Stimulated activated CD4-positive, alpha-beta T cell treated with anti-CD3 and anti-CD28 coated beads, Interleukin-1b, Interleukin-23, amount 100 ng/mL, for 1 hour (primary cell): ENCODE results near the gene TMC5.
"Not testable (repeated sequence)": the region's sequence is repeated elsewhere in the genome, so short reads cannot be mapped to it uniquely, and the experiment has no call there.

Experiments
- DNase-seq, 2 donors: peaks; one replicate each; pipeline ENCODE4 v3.0.0-alpha.2; 2020; ENCODE audit warnings: low read depth in 2 of 2

TMC5 gene

DNA sequence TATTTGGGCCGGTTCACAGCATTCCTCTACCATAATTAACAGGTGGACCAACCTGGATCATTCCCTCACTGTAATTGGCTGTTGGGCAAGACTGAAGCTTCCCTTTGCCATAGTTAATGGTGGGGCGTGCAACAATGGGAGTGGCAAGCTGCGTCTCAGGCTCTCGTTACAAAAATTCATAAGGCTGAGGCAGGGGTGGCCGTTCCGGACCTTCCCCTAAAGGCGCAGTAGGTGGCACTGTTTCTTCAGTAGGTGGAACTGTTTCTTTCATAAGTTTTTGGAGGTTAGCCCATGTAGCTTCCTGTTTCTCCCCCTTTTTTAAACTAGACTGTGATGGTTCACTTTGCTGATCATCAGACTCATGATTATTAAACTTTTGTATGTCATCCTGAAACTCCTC lies 17.0 kb upstream of the TMC5 start:
- no peak for DNase-seq

DNA sequence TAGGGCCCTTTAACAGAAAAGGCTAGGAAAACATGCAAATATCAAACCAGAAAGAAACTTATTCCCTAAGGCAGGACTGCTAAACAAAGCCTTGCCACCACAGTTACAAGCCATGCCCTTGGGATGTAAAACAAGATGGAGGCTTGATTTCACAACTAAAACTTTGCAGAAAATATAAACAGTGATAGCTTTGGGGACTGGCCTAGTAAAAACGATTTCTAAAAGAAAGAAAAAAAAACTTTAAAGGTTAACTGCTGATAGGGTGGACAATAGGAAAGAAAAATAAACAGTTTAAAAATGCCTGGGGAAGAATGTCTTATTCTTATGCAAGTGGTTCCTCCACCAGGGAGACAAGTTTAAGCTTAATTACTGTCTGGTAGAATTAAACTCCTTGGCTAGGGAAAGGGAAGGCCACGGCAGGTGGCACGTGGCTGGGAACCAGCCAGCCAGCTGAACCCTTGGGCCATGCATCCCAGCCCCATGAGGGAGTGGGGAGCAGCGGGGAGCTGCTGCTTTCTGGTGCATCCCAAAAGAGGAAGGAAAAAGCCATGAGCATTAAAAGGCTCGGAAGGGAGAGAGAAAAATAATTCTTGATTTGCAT lies 10.7 kb upstream of the TMC5 start:
- DNase-seq, result no peak

DNA sequence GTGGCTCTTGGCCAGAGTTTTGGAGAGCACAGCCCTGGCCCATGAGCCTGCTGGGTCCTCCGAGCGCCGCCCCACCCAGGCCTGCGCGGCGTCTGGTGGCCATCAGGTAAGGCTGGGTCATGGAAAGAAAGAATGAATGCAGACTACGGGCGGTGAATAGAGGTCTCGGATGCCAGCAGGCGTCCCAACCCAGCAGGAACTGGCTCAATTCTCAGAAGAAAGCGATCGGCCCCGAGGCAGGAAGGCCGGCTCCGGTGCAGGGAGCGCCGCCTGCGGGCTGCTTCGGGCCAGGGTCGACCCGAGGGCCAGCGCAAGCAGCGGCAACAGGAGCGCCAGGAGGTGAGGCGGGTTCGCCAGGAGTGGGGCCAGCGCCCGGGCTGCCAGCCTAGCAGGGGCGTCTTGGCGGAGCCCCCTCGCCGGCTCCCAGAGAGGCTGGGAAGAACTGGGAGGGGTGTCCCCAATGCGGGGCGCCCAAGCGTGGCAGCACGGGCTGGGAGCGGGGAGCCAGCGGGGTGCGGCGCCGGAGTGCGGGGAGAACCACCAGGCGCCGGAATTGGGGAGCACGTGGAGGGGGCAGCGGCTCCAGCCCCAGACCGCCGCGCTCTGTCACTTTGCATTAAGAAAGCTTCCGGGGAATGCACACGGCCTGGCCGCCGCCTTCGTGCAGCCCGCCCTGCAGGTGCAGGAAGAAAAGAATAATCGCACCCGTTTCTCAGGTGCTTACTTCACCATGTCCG lies 7.1 kb upstream of the TMC5 start:
- DNase-seq, result no peak

DNA sequence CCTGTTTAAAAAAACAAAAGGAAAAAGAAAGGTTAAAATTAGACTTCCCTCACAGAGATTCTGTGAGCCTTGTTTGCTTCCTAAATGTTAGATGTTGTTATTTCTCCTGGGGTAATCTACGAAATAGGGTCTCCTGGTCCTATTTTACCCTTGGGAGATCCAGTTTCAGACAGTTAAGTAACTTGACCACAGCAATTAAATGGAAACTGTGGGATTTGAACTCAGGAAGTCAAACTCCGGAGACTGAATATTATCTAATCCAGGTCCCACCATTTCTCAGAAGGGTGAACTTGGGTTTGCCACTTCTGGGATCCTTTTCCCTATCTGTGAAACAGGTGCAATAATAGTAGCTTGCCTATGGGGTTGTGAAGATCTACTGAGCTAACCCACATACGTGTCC lies 6.4 kb upstream of the TMC5 start:
- DNase-seq, result no peak

GRCh38 chr16:19412055-19412454 lies 5.6 kb upstream of the TMC5 start:
- DNase-seq, result not testable (repeated sequence)

DNA sequence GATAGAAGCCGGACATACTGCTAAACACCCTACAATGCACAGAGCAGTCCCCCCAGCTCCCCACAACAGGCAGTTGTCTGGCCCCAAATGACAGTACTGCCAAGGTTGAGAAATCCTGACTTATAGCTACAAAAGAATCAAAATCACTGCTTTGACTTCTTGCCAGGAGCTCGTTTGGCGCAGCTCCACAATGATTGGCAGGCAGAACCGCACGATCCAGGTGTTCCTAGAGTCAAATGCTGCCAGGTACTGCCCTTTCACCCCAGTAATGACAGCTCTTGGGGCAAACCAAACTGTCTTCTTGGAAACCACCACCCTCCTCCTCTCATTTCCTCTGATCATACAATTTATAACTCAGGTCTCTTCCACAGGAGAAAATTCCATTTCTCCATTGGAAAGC lies 2.2 kb upstream of the TMC5 start:
- DNase-seq, result no peak

- DNase-seq, result no peak
Observed at GRCh38 chr16:19415918-19416317, 1.8 kb upstream of the TMC5 start.

DNA sequence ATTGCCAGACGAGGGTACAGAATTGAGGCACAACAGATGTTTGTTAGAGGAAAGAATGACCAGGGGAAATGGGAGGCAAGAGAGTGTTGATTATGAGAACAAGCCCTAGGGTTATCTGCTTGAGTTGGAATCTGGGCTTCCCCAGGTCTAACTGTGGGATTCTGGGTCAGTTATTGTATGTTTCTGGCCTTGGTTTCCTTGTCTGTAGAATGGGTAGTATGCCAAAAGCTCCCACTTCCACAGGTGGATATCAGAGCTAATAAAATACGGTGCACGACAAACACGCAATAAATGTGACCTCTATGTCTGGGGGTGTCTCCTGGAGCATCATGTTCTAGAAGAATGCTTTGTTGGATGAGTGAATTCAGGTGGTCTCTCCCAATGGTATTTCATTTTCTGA lies 517 bp downstream of the TMC5 start:
- DNase-seq, result no peak

GRCh38 chr16:19419698-19420075 lies 2.0 kb downstream of the TMC5 start:
- DNase-seq, result no peak

GRCh38 chr16:19424478-19424877 lies 6.8 kb downstream of the TMC5 start:
- no peak for DNase-seq

DNA sequence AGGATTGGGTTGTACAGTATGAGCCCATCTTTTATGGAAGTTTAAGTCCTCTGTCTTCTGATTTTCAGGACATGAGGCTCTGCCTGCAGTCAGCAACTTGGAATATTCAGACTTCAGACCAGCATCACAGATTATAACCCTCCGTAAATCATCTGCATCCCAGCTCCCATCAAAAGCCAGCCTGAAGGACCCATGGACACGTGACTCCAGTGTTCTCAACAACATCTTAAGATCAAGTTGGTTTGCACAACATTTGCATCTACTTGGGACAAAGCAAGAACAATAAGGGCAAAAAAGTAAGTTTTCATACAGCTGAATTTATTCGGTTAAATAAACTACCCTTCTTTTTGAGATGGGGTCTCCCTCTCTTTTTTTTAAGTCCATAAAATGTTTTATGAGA lies 12.7 kb downstream of the TMC5 start:
- no peak for DNase-seq

- no peak for DNase-seq
Observed at GRCh38 chr16:19431636-19432340, 14.1 kb downstream of the TMC5 start.

DNA sequence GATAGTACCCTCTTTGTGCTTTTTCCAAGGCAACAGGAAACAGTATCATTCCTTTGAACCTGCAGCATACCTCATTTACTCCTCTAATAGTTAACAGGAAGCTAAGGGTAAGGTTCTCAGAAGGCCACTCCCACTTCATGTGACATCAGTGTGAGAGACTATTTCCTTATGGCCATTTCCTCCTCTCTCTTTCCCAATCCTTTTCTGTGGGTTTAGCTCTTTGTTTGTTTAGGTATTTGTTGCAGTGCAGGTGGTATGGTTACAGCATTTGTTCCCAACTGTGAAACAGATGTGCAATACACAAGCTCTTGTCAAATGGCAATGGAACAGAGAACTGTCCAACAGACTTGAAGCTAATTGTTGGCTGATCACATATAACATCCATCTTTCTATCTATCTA lies 14.7 kb downstream of the TMC5 start:
- no peak for DNase-seq

GRCh38 chr16:19434584-19434983 lies 16.9 kb downstream of the TMC5 start:
- no peak for DNase-seq

DNA sequence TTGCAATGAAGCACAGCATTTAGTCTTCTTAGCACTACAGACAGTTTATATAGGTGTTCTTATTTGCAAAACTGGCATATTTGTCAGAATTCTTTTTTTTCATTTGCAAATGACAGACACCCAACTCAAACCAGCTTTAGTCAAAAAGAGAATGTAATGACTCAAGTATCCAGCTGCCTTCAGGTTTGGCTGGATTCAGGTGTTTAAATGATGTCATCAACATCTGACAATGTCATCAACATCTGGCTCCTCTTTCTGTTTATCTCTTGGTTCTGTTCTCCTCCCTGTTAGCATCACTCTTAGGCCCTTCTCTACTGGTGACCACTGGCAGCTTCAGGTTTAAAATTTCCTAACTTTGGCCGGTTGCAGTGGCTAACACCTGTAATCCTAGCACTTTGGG lies 18.9 kb downstream of the TMC5 start:
- DNase-seq, result no peak

GRCh38 chr16:19437280-19437679 lies 19.6 kb downstream of the TMC5 start:
- no peak for DNase-seq

DNA sequence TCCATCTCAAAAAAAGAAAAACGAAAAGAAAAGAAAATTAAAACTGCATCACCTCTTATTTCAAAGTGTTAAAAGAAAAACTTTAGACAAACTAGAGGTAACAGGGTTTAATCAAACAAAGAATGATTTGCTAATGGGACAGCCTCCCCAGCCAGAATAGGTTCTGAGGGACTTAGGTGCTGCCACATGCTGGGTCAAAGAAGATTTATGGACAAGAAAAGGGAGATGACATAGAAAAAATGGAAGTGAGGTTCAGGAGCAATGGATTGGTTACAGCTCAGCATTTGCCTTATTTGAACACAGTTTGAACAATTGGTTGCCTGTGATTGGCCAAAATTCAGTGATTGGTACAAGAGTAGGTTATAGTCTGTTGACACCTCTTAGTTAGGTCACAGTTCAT lies 21.1 kb downstream of the TMC5 start:
- DNase-seq, result no peak

GRCh38 chr16:19439483-19439882 lies 21.8 kb downstream of the TMC5 start:
- DNase-seq, result no peak

- no peak for DNase-seq
Observed at GRCh38 chr16:19443659-19444058, 26.0 kb downstream of the TMC5 start.

DNA sequence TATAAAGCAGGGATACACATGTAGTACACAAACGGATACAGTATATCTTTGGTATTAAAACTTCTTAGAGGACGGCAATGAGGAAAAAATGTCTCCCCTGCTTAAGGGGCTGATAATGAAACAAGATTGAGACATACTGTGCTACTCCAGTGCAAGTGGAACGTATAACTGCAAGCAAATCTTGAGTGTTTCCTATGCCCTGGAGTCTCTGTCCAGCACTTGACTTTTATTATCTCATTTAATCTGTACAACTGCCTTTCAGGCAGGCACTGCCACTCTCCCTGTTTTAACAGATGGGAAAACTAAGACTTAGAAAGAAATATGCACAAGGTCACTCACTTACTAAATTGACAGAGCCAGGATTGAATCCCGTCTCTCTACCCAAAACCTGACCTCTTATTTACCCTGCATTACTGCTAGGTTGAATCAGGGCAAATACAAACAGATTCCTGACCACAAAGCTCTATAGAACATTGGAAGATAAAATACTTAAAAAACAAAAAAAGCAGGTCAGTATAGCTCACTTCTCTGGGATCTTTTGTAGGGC lies 28.7 kb downstream of the TMC5 start:
- no peak for DNase-seq

DNA sequence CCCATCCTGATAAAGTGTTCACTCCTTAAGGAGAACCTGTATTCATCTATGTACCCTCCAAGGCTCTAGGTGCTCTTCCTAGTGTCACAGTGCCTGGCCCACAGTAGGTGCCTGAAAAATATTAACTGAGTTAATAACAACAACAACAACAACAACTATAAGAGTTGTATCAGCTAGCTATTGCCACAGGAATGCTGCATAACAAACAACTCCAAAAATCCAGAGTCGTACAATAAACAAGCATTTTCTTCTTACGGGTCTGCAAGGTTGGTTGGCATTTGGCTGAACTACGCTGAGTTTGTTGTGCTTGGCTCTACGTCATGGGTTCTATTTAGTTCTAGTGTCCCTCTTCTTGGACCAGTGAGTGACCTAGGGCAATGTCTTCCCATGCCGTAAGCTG lies 29.2 kb downstream of the TMC5 start:
- no peak for DNase-seq

- no peak for DNase-seq
Observed at GRCh38 chr16:19450186-19450585, 32.5 kb downstream of the TMC5 start.
